ENCODE data around the gene NFIC. TPM values are rescaled to one million over a fixed set of nuclear protein-coding genes. Genes with fewer than 3 reads are reported as not detected.
"Not testable (repeated sequence)": the region's sequence is repeated elsewhere in the genome, so short reads cannot be mapped to it uniquely, and the experiment has no call there.

Gene NFIC
- total RNA-seq, 1 donor = 79.5 TPM

DNA sequence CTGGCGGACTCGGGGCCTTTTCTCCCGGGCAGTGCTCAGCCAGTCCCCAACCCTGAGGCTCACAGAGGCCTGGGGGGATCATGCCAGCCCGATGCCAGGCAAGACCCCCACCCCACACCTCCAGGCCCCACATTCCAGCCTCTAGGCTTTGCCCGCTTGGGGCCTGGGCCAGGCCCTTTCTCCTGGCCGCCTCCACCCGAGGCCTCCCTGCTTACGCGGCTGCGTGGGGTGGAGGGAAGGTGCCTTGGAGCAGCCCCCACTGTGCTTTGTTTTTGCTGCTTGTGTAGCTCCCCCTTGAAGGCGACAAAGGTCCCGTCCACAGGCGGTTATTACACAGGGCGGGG lies 75.6 kb downstream of the NFIC start:
- TF ChIP-seq CTCF (IDR thresholded peaks at IDR 0.05; ENCODE audit: insufficient read depth, low read length) = no peak
- no peak for DNase-seq (ENCODE audit: low read depth)
- no peak overlapping the region for H3K4me3 ChIP-seq (ENCODE audit: low read depth, low read length)

DNA sequence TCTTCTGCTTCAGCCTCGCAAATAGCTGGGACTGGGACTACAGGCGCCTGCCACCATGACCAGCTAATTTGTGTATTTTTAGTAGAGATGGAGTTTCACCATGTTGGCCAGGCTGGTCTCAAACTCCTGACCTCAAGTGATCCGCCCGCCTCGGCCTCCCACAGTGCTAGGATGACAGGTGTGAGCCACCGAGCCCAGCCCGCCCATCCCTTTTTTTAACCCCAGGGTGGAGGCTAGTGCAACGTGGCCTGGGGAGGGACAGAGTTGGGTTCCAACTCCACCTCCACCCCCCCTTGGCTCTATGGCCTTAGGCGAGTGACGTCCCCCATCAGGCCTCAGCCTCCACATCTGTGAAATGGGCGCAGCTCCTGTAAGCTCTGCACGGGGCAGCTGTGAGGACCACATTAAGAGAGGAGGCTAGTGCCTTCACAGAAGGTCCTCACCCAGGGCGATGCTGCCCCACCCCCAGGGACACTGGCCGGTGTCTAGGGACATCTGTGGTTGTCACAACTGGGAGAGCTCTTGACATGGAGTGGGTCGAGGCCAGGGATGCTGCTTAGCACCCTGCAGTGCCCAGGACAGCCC lies 76.2 kb downstream of the NFIC start:
- no peak overlapping the region for H3K4me3 ChIP-seq (ENCODE audit: low read depth, low read length)
- no peak for DNase-seq (ENCODE audit: low read depth)
- TF ChIP-seq CTCF (IDR thresholded peaks at IDR 0.05; ENCODE audit: insufficient read depth, low read length) = no peak

GRCh38 chr19:3443840-3444694 lies 77.7 kb downstream of the NFIC start:
- no peak overlapping the region for H3K4me3 ChIP-seq (ENCODE audit: low read depth, low read length)
- TF ChIP-seq CTCF (IDR thresholded peaks at IDR 0.05; ENCODE audit: insufficient read depth, low read length) = no peak
- DNase-seq (ENCODE audit: low read depth) = no peak

GRCh38 chr19:3444695-3445234 lies 78.4 kb downstream of the NFIC start:
- no peak for TF ChIP-seq CTCF (IDR thresholded peaks at IDR 0.05; ENCODE audit: insufficient read depth, low read length)
- no peak overlapping the region for H3K4me3 ChIP-seq (ENCODE audit: low read depth, low read length)
- DNase-seq (ENCODE audit: low read depth) = no peak

GRCh38 chr19:3446657-3447056 lies 80.3 kb downstream of the NFIC start:
- H3K4me3 ChIP-seq (ENCODE audit: low read depth, low read length); DNase-seq (ENCODE audit: low read depth): not testable (repeated sequence)

GRCh38 chr19:3448616-3449334 lies 82.4 kb downstream of the NFIC start:
- H3K4me3 ChIP-seq (ENCODE audit: low read depth, low read length) = no peak overlapping the region
- TF ChIP-seq CTCF (IDR thresholded peaks at IDR 0.05; ENCODE audit: insufficient read depth, low read length) = no peak
- DNase-seq (ENCODE audit: low read depth) = no peak
